ENCODE results near the gene PRELID1. TPM values are rescaled to one million over a fixed set of nuclear protein-coding genes. Genes with fewer than 3 reads are reported as not detected.

PRELID1 gene
- total and polyA plus RNA-seq, 10 of the 15 experiments (the other 5 are each of a cell fraction or from before 2014, with no cell fraction given) = 30.9 to 584 (median 254) TPM

DNA sequence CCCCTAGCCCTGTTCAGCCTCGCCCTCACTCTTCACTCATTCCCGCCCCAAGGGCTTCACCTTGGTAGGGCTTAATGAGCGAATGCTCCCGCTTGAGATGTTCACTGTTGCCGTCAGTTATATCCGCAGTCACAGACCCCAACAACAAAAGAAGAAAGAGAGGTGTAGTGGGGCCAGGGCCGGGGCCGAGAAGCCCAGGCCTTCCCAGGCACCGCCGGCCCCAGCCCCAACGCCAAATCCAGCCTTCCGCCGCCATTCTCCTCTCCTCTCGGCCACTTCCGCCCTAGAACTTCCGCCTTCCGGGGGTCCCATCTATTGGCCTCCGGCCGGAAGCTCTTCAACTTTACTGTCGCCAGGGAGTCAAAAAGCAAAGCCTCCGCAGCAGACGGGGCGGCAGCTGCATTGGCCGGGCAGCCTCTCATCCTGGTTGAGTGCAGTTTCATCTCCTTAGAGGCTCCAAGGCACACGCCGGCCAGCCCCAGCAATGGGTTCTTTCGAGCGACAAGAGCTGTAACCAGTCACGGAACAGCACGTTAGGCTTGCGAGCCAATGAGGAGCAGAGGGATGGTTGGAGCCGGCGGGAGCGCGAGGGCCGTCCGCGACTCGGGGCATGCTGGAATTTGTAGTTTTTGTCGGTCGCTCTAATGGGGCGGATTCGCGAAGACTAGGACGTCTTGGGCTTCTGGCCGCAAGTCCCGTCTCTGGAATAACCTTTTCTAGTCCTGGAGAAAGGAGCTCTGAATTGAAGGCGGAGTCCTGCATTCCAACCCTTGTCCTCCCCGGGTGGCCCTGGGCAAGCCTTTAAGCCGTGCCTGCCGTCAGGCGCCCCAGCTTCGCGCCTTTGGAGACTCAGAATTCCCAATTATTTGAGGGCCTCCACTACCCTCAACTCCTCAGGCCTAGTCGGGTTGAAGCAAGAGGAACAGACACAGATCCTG, 48.1 kb downstream of the PRELID1 start, which contains the start of gene LMAN2 (continued):
- TF ChIP-seq ZNF687 (IDR thresholded peaks at IDR 0.05) (no peak), RAD21 (IDR thresholded peaks at IDR 0.05; ENCODE audit: insufficient read depth, low read depth, low read length) (no peak), SMAD1 (IDR thresholded peaks at IDR 0.05; ENCODE audit: low read depth, partially characterized antibody) (no peak), NR2C1 (IDR thresholded peaks at IDR 0.05) (peak; percentile 76), SUPT20H (IDR thresholded peaks at IDR 0.05; ENCODE audit: borderline replicate concordance, control insufficient read depth, low read depth, low read length) (no peak), KDM1A (IDR thresholded peaks at IDR 0.05; ENCODE audit: borderline replicate concordance) (no peak), SP1 (IDR thresholded peaks at IDR 0.05; ENCODE audit: low read depth, low read length) (peak; percentile 97), NRF1 (conservative IDR thresholded peaks at IDR 0.05; ENCODE audit: low read depth, low read length) (no peak), STAT1 (conservative IDR thresholded peaks at IDR 0.05) (0 out of 2 replicates have a peak, but pooled peaks have one; percentile 78), ZNF207 (IDR thresholded peaks at IDR 0.05; ENCODE audit: borderline replicate concordance) (peak; percentile 99), NR2F1 (conservative IDR thresholded peaks at IDR 0.05) (peak; percentile 58; the same call in 1 of the 2 replicates), E2F4 (IDR thresholded peaks at IDR 0.05; ENCODE audit: low read depth, low read length) (peak; percentile 50; the same call in 1 of the 2 replicates), ZNF622 (IDR thresholded peaks at IDR 0.05) (no peak), MEF2B (IDR thresholded peaks at IDR 0.05; ENCODE audit: partially characterized antibody, poor library complexity, severe bottlenecking) (peak; percentile 27), NR2C2 (IDR thresholded peaks at IDR 0.05; ENCODE audit: borderline replicate concordance, control insufficient read depth, insufficient read length, low read depth) (no peak), REST (IDR thresholded peaks at IDR 0.05; ENCODE audit: low read depth, low read length) (0 out of 2 replicates have a peak, but pooled peaks have one; percentile 9), CBFB (IDR thresholded peaks at IDR 0.05; ENCODE audit: low read depth) (peak; percentile 76; the same call in 1 of the 2 replicates)
- TF ChIP-seq, protein P1, sequence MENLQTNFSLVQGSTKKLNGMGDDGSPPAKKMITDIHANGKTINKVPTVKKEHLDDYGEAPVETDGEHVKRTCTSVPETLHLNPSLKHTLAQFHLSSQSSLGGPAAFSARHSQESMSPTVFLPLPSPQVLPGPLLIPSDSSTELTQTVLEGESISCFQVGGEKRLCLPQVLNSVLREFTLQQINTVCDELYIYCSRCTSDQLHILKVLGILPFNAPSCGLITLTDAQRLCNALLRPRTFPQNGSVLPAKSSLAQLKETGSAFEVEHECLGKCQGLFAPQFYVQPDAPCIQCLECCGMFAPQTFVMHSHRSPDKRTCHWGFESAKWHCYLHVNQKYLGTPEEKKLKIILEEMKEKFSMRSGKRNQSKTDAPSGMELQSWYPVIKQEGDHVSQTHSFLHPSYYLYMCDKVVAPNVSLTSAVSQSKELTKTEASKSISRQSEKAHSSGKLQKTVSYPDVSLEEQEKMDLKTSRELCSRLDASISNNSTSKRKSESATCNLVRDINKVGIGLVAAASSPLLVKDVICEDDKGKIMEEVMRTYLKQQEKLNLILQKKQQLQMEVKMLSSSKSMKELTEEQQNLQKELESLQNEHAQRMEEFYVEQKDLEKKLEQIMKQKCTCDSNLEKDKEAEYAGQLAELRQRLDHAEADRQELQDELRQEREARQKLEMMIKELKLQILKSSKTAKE (IDR thresholded peaks at IDR 0.05; ENCODE audit: low read depth, poor library complexity, severe bottlenecking) = peak; percentile 84
